Osteoblast (primary cell): Measurements from ENCODE around the gene ZNF789. TPM values are rescaled to one million over a fixed set of nuclear protein-coding genes. Genes with fewer than 3 reads are reported as not detected.

Source experiments
- DNase-seq: peaks from one replicate; pipeline ENCODE4 v3.0.0; 2011; ENCODE audit warnings: low spot score, mixed read lengths; ENCODE audit not compliant: insufficient read length; ENCODE audit errors: missing footprints
- H2AFZ ChIP-seq: 2 replicates; pipeline ENCODE4 v1.6.0; 2011; ENCODE audit warnings: mild to moderate bottlenecking, low read length
- H3K27ac ChIP-seq: 2 replicates; pipeline ENCODE4 v1.5.1; 2011; ENCODE audit warnings: mild to moderate bottlenecking, low read depth, low read length, moderate library complexity
- H3K27me3 ChIP-seq: 2 replicates; pipeline ENCODE4 v1.6.0; 2012; ENCODE audit warnings: mild to moderate bottlenecking, control low read depth, inconsistent platforms, low read length, moderate library complexity; ENCODE audit not compliant: insufficient read depth
- H3K36me3 ChIP-seq: 2 replicates; pipeline ENCODE4 v1.5.1; 2011; ENCODE audit warnings: mild to moderate bottlenecking, low read length, control low read depth, moderate library complexity; ENCODE audit not compliant: insufficient read depth
- H3K4me1 ChIP-seq: 2 replicates; pipeline ENCODE4 v1.5.1; 2011; ENCODE audit warnings: mild to moderate bottlenecking, low read length, control low read depth, moderate library complexity; ENCODE audit not compliant: insufficient read depth
- H3K4me2 ChIP-seq: 2 replicates; pipeline ENCODE4 v1.6.0; 2011; ENCODE audit warnings: mild to moderate bottlenecking, low read length; ENCODE audit not compliant: insufficient read depth
- H3K4me3 ChIP-seq: fragments of 200-600 bp; sonication (generic); 3 replicates; pipeline ENCODE4 v1.5.1; 2012; ENCODE audit warnings: mild to moderate bottlenecking, low read length, inconsistent platforms; ENCODE audit not compliant: insufficient read depth
- H3K79me2 ChIP-seq: 2 replicates; pipeline ENCODE4 v1.6.0; 2012; ENCODE audit warnings: mild to moderate bottlenecking, low read length, control low read depth, inconsistent platforms; ENCODE audit not compliant: insufficient read depth
- H3K9me3 ChIP-seq: 2 replicates; pipeline ENCODE4 v1.5.1; 2011; ENCODE audit warnings: low read depth, low read length, control low read depth
- H4K20me1 ChIP-seq: 2 replicates; pipeline ENCODE4 v1.6.0; 2012; ENCODE audit warnings: mild to moderate bottlenecking, low read length, control low read depth; ENCODE audit not compliant: insufficient read depth
- total RNA-seq: library from RNA; depleted of rRNA; stranded (reverse); fragments of >200 nt; gene quantifications from 2 replicates; pipeline ENCODE4 v1.2.3, GENCODE V29; 2012
- TF ChIP-seq, protein P1 (sequence below): IDR thresholded peaks from 2 replicates; pipeline ENCODE4 v1.5.1; 2011; ENCODE audit warnings: mild to moderate bottlenecking, low read depth, low read length, moderate library complexity; ENCODE audit errors: extremely low read depth

Gene ZNF789
- total RNA-seq, 1 donor, result 6.9 TPM

- peak; percentile 43 for DNase-seq
- no peaks in the 10 kb centered on the region for H3K9me3 ChIP-seq
- no peak overlapping the region for H2AFZ ChIP-seq
- H3K4me1 ChIP-seq, result no peaks in the 10 kb centered on the region
- no peak overlapping the region for H3K4me2 ChIP-seq
- no peak overlapping the region for H3K27ac ChIP-seq
- peaks cover 94% of the 10 kb centered on the region for H3K79me2 ChIP-seq
- H3K4me3 ChIP-seq, result no peak overlapping the region
- H3K36me3 ChIP-seq, result peaks cover 77% of the 10 kb centered on the region
- H4K20me1 ChIP-seq, result peaks cover 35% of the 10 kb centered on the region
- H3K27me3 ChIP-seq, result no peaks in the 10 kb centered on the region
- TF ChIP-seq, protein P1, sequence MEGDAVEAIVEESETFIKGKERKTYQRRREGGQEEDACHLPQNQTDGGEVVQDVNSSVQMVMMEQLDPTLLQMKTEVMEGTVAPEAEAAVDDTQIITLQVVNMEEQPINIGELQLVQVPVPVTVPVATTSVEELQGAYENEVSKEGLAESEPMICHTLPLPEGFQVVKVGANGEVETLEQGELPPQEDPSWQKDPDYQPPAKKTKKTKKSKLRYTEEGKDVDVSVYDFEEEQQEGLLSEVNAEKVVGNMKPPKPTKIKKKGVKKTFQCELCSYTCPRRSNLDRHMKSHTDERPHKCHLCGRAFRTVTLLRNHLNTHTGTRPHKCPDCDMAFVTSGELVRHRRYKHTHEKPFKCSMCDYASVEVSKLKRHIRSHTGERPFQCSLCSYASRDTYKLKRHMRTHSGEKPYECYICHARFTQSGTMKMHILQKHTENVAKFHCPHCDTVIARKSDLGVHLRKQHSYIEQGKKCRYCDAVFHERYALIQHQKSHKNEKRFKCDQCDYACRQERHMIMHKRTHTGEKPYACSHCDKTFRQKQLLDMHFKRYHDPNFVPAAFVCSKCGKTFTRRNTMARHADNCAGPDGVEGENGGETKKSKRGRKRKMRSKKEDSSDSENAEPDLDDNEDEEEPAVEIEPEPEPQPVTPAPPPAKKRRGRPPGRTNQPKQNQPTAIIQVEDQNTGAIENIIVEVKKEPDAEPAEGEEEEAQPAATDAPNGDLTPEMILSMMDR, result no peak
Observed at GRCh38 chr7:99457650-99458493, 14.8 kb upstream of the ZNF789 start.

GRCh38 chr7:99459087-99459486, 13.6 kb upstream of the ZNF789 start:
- Histone ChIP-seq H3K4me3 (no peak overlapping the region), H3K27me3 (no peaks in the 10 kb centered on the region), H3K4me1 (no peaks in the 10 kb centered on the region), H3K36me3 (peaks cover 71% of the 10 kb centered on the region), H3K79me2 (peaks cover 99% of the 10 kb centered on the region), H2AFZ (no peak overlapping the region), H3K4me2 (no peak overlapping the region), H4K20me1 (peaks cover 40% of the 10 kb centered on the region), H3K9me3 (no peaks in the 10 kb centered on the region), H3K27ac (no peak overlapping the region)
- TF ChIP-seq, protein P1, result peak; percentile 43
- peak; percentile 11 for DNase-seq

DNA sequence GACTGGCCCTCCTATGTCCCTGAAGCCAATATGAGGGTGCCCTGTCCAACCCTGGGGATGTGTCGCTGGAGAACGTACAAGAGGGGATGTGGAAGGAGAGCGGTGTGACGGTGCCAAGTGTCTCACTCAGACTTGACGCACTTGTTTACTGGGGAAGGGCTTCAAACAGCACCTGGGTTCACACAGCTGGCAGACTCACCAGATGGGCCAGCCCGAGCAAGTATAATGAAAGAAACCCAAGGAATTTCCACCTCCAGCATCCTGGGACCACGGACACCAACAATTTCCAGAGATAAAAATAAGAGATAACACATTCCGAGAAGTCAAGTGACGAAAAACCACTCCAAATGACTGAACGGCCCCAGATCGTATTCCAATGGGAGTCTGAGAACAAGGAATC, 12.0 kb upstream of the ZNF789 start:
- Histone ChIP-seq H4K20me1 (peaks cover 40% of the 10 kb centered on the region), H3K4me1 (peaks cover 9% of the 10 kb centered on the region), H3K79me2 (peaks cover 98% of the 10 kb centered on the region), H3K36me3 (peaks cover 58% of the 10 kb centered on the region), H3K27ac (no peak overlapping the region), H3K27me3 (no peaks in the 10 kb centered on the region), H2AFZ (no peak overlapping the region), H3K9me3 (no peaks in the 10 kb centered on the region), H3K4me3 (no peak overlapping the region), H3K4me2 (no peak overlapping the region)
- TF ChIP-seq, protein P1, result no peak
- DNase-seq, result no peak

GRCh38 chr7:99461221-99461620, 11.5 kb upstream of the ZNF789 start:
- no peak overlapping the region for H2AFZ ChIP-seq
- peaks cover 53% of the 10 kb centered on the region for H3K36me3 ChIP-seq
- H3K4me1 ChIP-seq, result peaks cover 10% of the 10 kb centered on the region
- TF ChIP-seq, protein P1, result peak; percentile 11
- H3K9me3 ChIP-seq, result no peaks in the 10 kb centered on the region
- no peaks in the 10 kb centered on the region for H3K27me3 ChIP-seq
- H3K4me2 ChIP-seq, result no peak overlapping the region
- peaks cover 98% of the 10 kb centered on the region for H3K79me2 ChIP-seq
- peaks cover 39% of the 10 kb centered on the region for H4K20me1 ChIP-seq
- no peak overlapping the region for H3K27ac ChIP-seq
- DNase-seq, result peak; percentile 64
- no peak overlapping the region for H3K4me3 ChIP-seq
